ENCODE measurements around the gene RAPGEF4.

Gene RAPGEF4

GRCh38 chr2:173059292-173059691 is 323.6 kb downstream of the RAPGEF4 start:
- Histone ChIP-seq H3K4me1 (ENCODE audit: control insufficient read depth, low read length) (peaks cover 31% of the 10 kb centered on the region), H4K20me1 (ENCODE audit: control insufficient read depth, insufficient read depth, low read depth, low read length) (no peaks in the 10 kb centered on the region), H3K9me3 (ENCODE audit: control insufficient read depth, insufficient read depth, low read length) (peaks cover 4% of the 10 kb centered on the region; the same call in 1 of the 2 replicates), H3F3A (ENCODE audit: control insufficient read depth, insufficient read depth) (no peaks in the 10 kb centered on the region), H3K27ac (ENCODE audit: low read depth, low read length) (peak overlapping the region; percentile 61), H3K9me2 (replicated peaks; ENCODE audit: control insufficient read depth, low read length) (no peaks in the 10 kb centered on the region), H3K4me2 (ENCODE audit: low read length) (peak overlapping the region; percentile 72), H3K36me3 (ENCODE audit: control insufficient read depth, low read length) (no peaks in the 10 kb centered on the region), H3K4me3 (ENCODE audit: low read length) (peak overlapping the region; percentile 55), H3K79me2 (ENCODE audit: control insufficient read depth, low read length) (no peaks in the 10 kb centered on the region), H3K27me3 (ENCODE audit: control insufficient read depth, low read length) (no peaks in the 10 kb centered on the region)
- TF ChIP-seq CTCF (IDR thresholded peaks at IDR 0.05; ENCODE audit: low read depth, low read length, poor library complexity, severe bottlenecking) (no peak), EZH2phosphoT487 (IDR thresholded peaks at IDR 0.05; ENCODE audit: borderline replicate concordance, low read length) (no peak)

GRCh38 chr2:173059971-173060461 is 324.4 kb downstream of the RAPGEF4 start:
- peaks cover 4% of the 10 kb centered on the region; the same call in 1 of the 2 replicates for H3K9me3 ChIP-seq (ENCODE audit: control insufficient read depth, insufficient read depth, low read length)

GRCh38 chr2:173062801-173063200 is 327.2 kb downstream of the RAPGEF4 start:
- H3K36me3 ChIP-seq (ENCODE audit: control insufficient read depth, low read length) = no peaks in the 10 kb centered on the region
- no peaks in the 10 kb centered on the region for H3K79me2 ChIP-seq (ENCODE audit: control insufficient read depth, low read length)
- no peaks in the 10 kb centered on the region for H3K9me2 ChIP-seq (replicated peaks; ENCODE audit: control insufficient read depth, low read length)
- peaks cover 31% of the 10 kb centered on the region for H3K4me1 ChIP-seq (ENCODE audit: control insufficient read depth, low read length)
- no peaks in the 10 kb centered on the region for H3F3A ChIP-seq (ENCODE audit: control insufficient read depth, insufficient read depth)
- TF ChIP-seq EZH2phosphoT487 (IDR thresholded peaks at IDR 0.05; ENCODE audit: borderline replicate concordance, low read length) (no peak), CTCF (IDR thresholded peaks at IDR 0.05; ENCODE audit: low read depth, low read length, poor library complexity, severe bottlenecking) (no peak)
- H3K27ac ChIP-seq (ENCODE audit: low read depth, low read length) = no peak overlapping the region
- H3K27me3 ChIP-seq (ENCODE audit: control insufficient read depth, low read length) = no peaks in the 10 kb centered on the region
- no peak overlapping the region for H3K4me2 ChIP-seq (ENCODE audit: low read length)
- H3K4me3 ChIP-seq (ENCODE audit: low read length) = no peak overlapping the region
- H4K20me1 ChIP-seq (ENCODE audit: control insufficient read depth, insufficient read depth, low read depth, low read length) = no peaks in the 10 kb centered on the region
- H3K9me3 ChIP-seq (ENCODE audit: control insufficient read depth, insufficient read depth, low read length) = peaks cover 4% of the 10 kb centered on the region; the same call in 1 of the 2 replicates

More at GRCh38 chr2:173059971-173060461, 324.4 kb downstream of the RAPGEF4 start:
- no peaks in the 10 kb centered on the region for H3F3A ChIP-seq (ENCODE audit: control insufficient read depth, insufficient read depth)
- H3K27me3 ChIP-seq (ENCODE audit: control insufficient read depth, low read length) = no peaks in the 10 kb centered on the region
- peak overlapping the region; percentile 55 for H3K4me3 ChIP-seq (ENCODE audit: low read length)
- peaks cover 31% of the 10 kb centered on the region for H3K4me1 ChIP-seq (ENCODE audit: control insufficient read depth, low read length)
- H3K9me2 ChIP-seq (replicated peaks; ENCODE audit: control insufficient read depth, low read length) = no peaks in the 10 kb centered on the region
- H3K27ac ChIP-seq (ENCODE audit: low read depth, low read length) = peak overlapping the region; percentile 61
- peak overlapping the region; percentile 72 for H3K4me2 ChIP-seq (ENCODE audit: low read length)
- H3K79me2 ChIP-seq (ENCODE audit: control insufficient read depth, low read length) = no peaks in the 10 kb centered on the region
- TF ChIP-seq EZH2phosphoT487 (IDR thresholded peaks at IDR 0.05; ENCODE audit: borderline replicate concordance, low read length) (no peak), CTCF (IDR thresholded peaks at IDR 0.05; ENCODE audit: low read depth, low read length, poor library complexity, severe bottlenecking) (no peak)
- no peaks in the 10 kb centered on the region for H4K20me1 ChIP-seq (ENCODE audit: control insufficient read depth, insufficient read depth, low read depth, low read length)
- no peaks in the 10 kb centered on the region for H3K36me3 ChIP-seq (ENCODE audit: control insufficient read depth, low read length)
